Naive thymus-derived CD4-positive, alpha-beta T cell (primary cell): ENCODE measurements around the gene PTPN5. TPM values are rescaled to one million over a fixed set of nuclear protein-coding genes. Genes with fewer than 3 reads are reported as not detected.
"Not testable (repeated sequence)": the region's sequence is repeated elsewhere in the genome, so short reads cannot be mapped to it uniquely, and the experiment has no call there.

Experiments
- ATAC-seq: fragments of 150-1000 bp; cut with Tn5 transposase; 2 replicates; pipeline ENCODE4 v1.10.0; 2021; ENCODE audit warnings: mild to moderate bottlenecking, moderate library complexity
- CTCF ChIA-PET: fragments of 350-600 bp; sonication (Branson Sonifier 250); formaldehyde crosslinking; loops from one replicate; lab custom pipeline; 2021; ENCODE audit warnings: antibody characterized with exemption; lab: Charles Lee
- POLR2A ChIA-PET: fragments of 350-600 bp; sonication (Branson Sonifier 250); formaldehyde crosslinking; loops from one replicate; lab custom pipeline; 2021; ENCODE audit warnings: antibody characterized with exemption, inconsistent platforms; lab: Charles Lee
- DNase-seq, 9 donors: peaks; one replicate each; pipeline versions ENCODE4 v3.0.0 to v3.0.0-alpha.2; 2020 to 2022; ENCODE audit warnings: mixed read lengths in 1 of 9
- H3K27ac ChIP-seq: one replicate; pipeline ENCODE4 v1.7.0; 2013; ENCODE audit warnings: mild to moderate bottlenecking, low read depth, low read length, moderate library complexity
- H3K27me3 ChIP-seq, 2 donors: one replicate each; pipeline ENCODE4 v1.7.0; 2013; ENCODE audit warnings: low read length in 2 of 2, mild to moderate bottlenecking in 2 of 2, moderate library complexity in 2 of 2; ENCODE audit not compliant: control insufficient read depth in 2 of 2, insufficient read depth in 2 of 2
- H3K36me3 ChIP-seq, 3 experiments: 1 replicate in 2 of 3; 2 replicates in 1 of 3; pipeline ENCODE4 v1.7.0; 2013; ENCODE audit warnings: low read length in 3 of 3, mild to moderate bottlenecking in 3 of 3, moderate library complexity in 1 of 3; ENCODE audit not compliant: insufficient read depth in 3 of 3, control insufficient read depth in 2 of 3
- H3K4me1 ChIP-seq, 2 donors: one replicate each; pipeline ENCODE4 v1.7.0; 2013; ENCODE audit warnings: low read length in 2 of 2, mild to moderate bottlenecking in 2 of 2, moderate library complexity in 1 of 2; ENCODE audit not compliant: control insufficient read depth in 2 of 2, insufficient read depth in 2 of 2
- H3K4me3 ChIP-seq: 2 replicates; pipeline ENCODE4 v1.7.0; 2013; ENCODE audit warnings: mild to moderate bottlenecking, low read length
- H3K9me3 ChIP-seq, 3 experiments: 1 replicate in 2 of 3; 2 replicates in 1 of 3; pipeline ENCODE4 v1.7.0; 2013; ENCODE audit warnings: low read length in 3 of 3; ENCODE audit not compliant: control insufficient read depth in 2 of 3
- H3K27ac Mint-ChIP-seq, 9 donors: one replicate each; pipeline ENCODE4 v1.8.0; 2020 to 2022; ENCODE audit warnings: mixed read lengths in 9 of 9, mild to moderate bottlenecking in 8 of 9, moderate library complexity in 5 of 9, inconsistent platforms in 2 of 9
- H3K27me3 Mint-ChIP-seq, 5 donors: one replicate each; pipeline ENCODE4 v1.8.0; 2021 to 2022; ENCODE audit warnings: mixed read lengths in 5 of 5, mild to moderate bottlenecking in 1 of 5
- H3K36me3 Mint-ChIP-seq, 5 donors: one replicate each; pipeline ENCODE4 v1.8.0; 2020 to 2022; ENCODE audit warnings: mixed read lengths in 5 of 5, mild to moderate bottlenecking in 3 of 5, inconsistent platforms in 1 of 5
- H3K4me1 Mint-ChIP-seq, 7 donors: one replicate each; pipeline ENCODE4 v1.8.0; 2020 to 2022; ENCODE audit warnings: mixed read lengths in 7 of 7, mild to moderate bottlenecking in 3 of 7, inconsistent platforms in 1 of 7
- H3K4me3 Mint-ChIP-seq, 10 donors: one replicate each; pipeline ENCODE4 v1.8.0; 2020 to 2022; ENCODE audit warnings: mild to moderate bottlenecking in 10 of 10, mixed read lengths in 10 of 10, moderate library complexity in 6 of 10, inconsistent platforms in 2 of 10
- H3K9me3 Mint-ChIP-seq, 11 donors: one replicate each; pipeline ENCODE4 v1.8.0; 2020 to 2022; ENCODE audit warnings: mixed read lengths in 11 of 11, mild to moderate bottlenecking in 4 of 11, inconsistent platforms in 1 of 11, moderate library complexity in 1 of 11
- intact Hi-C, 2 donors: fragments of 100-400 bp; cut with micrococcal nuclease; formaldehyde crosslinking; loops; one replicate each; pipeline ENCODE4 v1.15.1; 2023
- polyA plus RNA-seq, 2 donors: library from polyadenylated mRNA; unstranded; fragments of 300-500 nt; fragmentation: Illumina TruSeq; gene quantifications; one replicate each; pipeline ENCODE4 v1.2.3, GENCODE V29; 2021
- total RNA-seq, 6 experiments: library from RNA in 5 of 6; stranded (reverse) in 5 of 6; gene quantifications; 1 replicate in 5 of 6; 2 replicates in 1 of 6; pipeline ENCODE4 v1.2.3 and lab custom pipeline; 2021 to 2026

Gene PTPN5
- total and polyA plus RNA-seq, 7 experiments from 2014 or later, result not detected

DNA sequence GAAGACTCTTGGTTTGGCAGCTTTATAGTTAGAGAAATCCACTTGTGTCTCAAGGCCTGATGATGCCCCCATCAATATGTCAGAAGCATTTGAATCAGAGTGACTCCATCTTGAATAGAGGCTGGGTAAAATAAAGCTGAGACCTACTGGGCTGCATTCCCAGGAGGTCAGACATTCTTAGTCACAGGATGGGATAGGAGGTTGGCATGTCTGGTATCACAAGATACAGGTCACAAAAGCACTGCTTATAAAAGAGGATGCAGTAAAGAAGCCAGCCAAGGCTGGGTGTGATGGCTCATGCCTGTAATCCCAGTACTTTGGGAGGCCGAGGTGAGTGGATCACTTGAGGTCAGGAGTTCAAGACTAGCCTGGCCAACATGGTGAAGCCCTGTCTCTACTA lies 109.6 kb downstream of the PTPN5 start:
- H3K4me1 ChIP-seq, H3K4me3 Mint-ChIP-seq, H3K36me3 ChIP-seq, ATAC-seq, H3K9me3 ChIP-seq, H3K4me3 ChIP-seq, H3K27me3 ChIP-seq, H3K27ac Mint-ChIP-seq, H3K27ac ChIP-seq, H3K36me3 Mint-ChIP-seq, intact Hi-C loops, CTCF ChIA-PET, H3K9me3 Mint-ChIP-seq, DNase-seq: not testable (repeated sequence)
- peaks cover 0 to 13% (median 10%) of the 10 kb centered on the region in 7 donors for H3K4me1 Mint-ChIP-seq
- POLR2A ChIA-PET, result interaction anchor here (1.4 kb wide), 1 partner anchor 13 kb away, joined by 3 read pairs; no protein-coding TSS in a partner anchor
- peaks cover 0 to 15% (median 0%) of the 10 kb centered on the region in 5 donors for H3K27me3 Mint-ChIP-seq

Other genes starting within 250 kb of the PTPN5 start
- gene UEVLD, start 203.1 kb downstream of the PTPN5 start, total RNA-seq, result 10 to 100 TPM in 1 of 5 experiments, 1 to 10 TPM in 4; 3.6 to 19.8 (median 5.8) TPM
- 1 to 10 TPM; 3.8 to 4.2 TPM for gene UEVLD, start 203.1 kb downstream of the PTPN5 start, polyA plus RNA-seq
- gene MISFA, start 192.0 kb downstream of the PTPN5 start, total RNA-seq, result 1 to 10 TPM in 1 of 5 experiments, under 1 TPM in 1, not detected in 3; 0.75 to 2.2 TPM
- under 1 TPM; 0.21 to 0.41 TPM for gene MISFA, start 192.0 kb downstream of the PTPN5 start, polyA plus RNA-seq
- 10 to 100 TPM; 26.0 to 37.4 (median 28.2) TPM for gene SPTY2D1, start 157.5 kb downstream of the PTPN5 start, total RNA-seq
- 10 to 100 TPM in 1 of 2 donors, 1 to 10 TPM in 1; 7.1 to 12.6 TPM for gene SPTY2D1, start 157.5 kb downstream of the PTPN5 start, polyA plus RNA-seq
- 1 to 10 TPM in 4 of 5 experiments, under 1 TPM in 1; 0.53 to 6.5 (median 5.5) TPM for gene TMEM86A, start 93.0 kb downstream of the PTPN5 start, total RNA-seq
- 1 to 10 TPM in 1 of 2 donors, under 1 TPM in 1; 0.69 to 1.3 TPM for gene TMEM86A, start 93.0 kb downstream of the PTPN5 start, polyA plus RNA-seq
- 1 to 10 TPM; 1.5 to 5.8 (median 4.5) TPM for gene IGSF22, start 65.6 kb downstream of the PTPN5 start, total RNA-seq
- gene IGSF22, start 65.6 kb downstream of the PTPN5 start, polyA plus RNA-seq, result 1 to 10 TPM; 2.0 to 2.6 TPM
- gene MRGPRX1, start 147.6 kb upstream of the PTPN5 start, total RNA-seq, result not detected
- gene MRGPRX1, start 147.6 kb upstream of the PTPN5 start, polyA plus RNA-seq, result not detected